Naive thymus-derived CD4-positive, alpha-beta T cell (primary cell): ENCODE results near the gene POTEB. TPM values are rescaled to one million over a fixed set of nuclear protein-coding genes. Genes with fewer than 3 reads are reported as not detected.
"Not testable (repeated sequence)": the region's sequence is repeated elsewhere in the genome, so short reads cannot be mapped to it uniquely, and the experiment has no call there.

Experiments used
- ATAC-seq: fragments of 150-1000 bp; cut with Tn5 transposase; 2 replicates; pipeline ENCODE4 v1.10.0; 2021; ENCODE audit warnings: mild to moderate bottlenecking, moderate library complexity
- CTCF ChIA-PET: fragments of 350-600 bp; sonication (Branson Sonifier 250); formaldehyde crosslinking; loops from one replicate; lab custom pipeline; 2021; ENCODE audit warnings: antibody characterized with exemption; lab: Charles Lee
- POLR2A ChIA-PET: fragments of 350-600 bp; sonication (Branson Sonifier 250); formaldehyde crosslinking; loops from one replicate; lab custom pipeline; 2021; ENCODE audit warnings: antibody characterized with exemption, inconsistent platforms; lab: Charles Lee
- DNase-seq, 9 donors: peaks; one replicate each; pipeline versions ENCODE4 v3.0.0 to v3.0.0-alpha.2; 2020 to 2022; ENCODE audit warnings: mixed read lengths in 1 of 9
- H3K27ac ChIP-seq: one replicate; pipeline ENCODE4 v1.7.0; 2013; ENCODE audit warnings: mild to moderate bottlenecking, low read depth, low read length, moderate library complexity
- H3K27me3 ChIP-seq, 2 donors: one replicate each; pipeline ENCODE4 v1.7.0; 2013; ENCODE audit warnings: low read length in 2 of 2, mild to moderate bottlenecking in 2 of 2, moderate library complexity in 2 of 2; ENCODE audit not compliant: control insufficient read depth in 2 of 2, insufficient read depth in 2 of 2
- H3K36me3 ChIP-seq, 3 experiments: 1 replicate in 2 of 3; 2 replicates in 1 of 3; pipeline ENCODE4 v1.7.0; 2013; ENCODE audit warnings: low read length in 3 of 3, mild to moderate bottlenecking in 3 of 3, moderate library complexity in 1 of 3; ENCODE audit not compliant: insufficient read depth in 3 of 3, control insufficient read depth in 2 of 3
- H3K4me1 ChIP-seq, 2 donors: one replicate each; pipeline ENCODE4 v1.7.0; 2013; ENCODE audit warnings: low read length in 2 of 2, mild to moderate bottlenecking in 2 of 2, moderate library complexity in 1 of 2; ENCODE audit not compliant: control insufficient read depth in 2 of 2, insufficient read depth in 2 of 2
- H3K4me3 ChIP-seq: 2 replicates; pipeline ENCODE4 v1.7.0; 2013; ENCODE audit warnings: mild to moderate bottlenecking, low read length
- H3K9me3 ChIP-seq, 3 experiments: 1 replicate in 2 of 3; 2 replicates in 1 of 3; pipeline ENCODE4 v1.7.0; 2013; ENCODE audit warnings: low read length in 3 of 3; ENCODE audit not compliant: control insufficient read depth in 2 of 3
- H3K27ac Mint-ChIP-seq, 9 donors: one replicate each; pipeline ENCODE4 v1.8.0; 2020 to 2022; ENCODE audit warnings: mixed read lengths in 9 of 9, mild to moderate bottlenecking in 8 of 9, moderate library complexity in 5 of 9, inconsistent platforms in 2 of 9
- H3K27me3 Mint-ChIP-seq, 5 donors: one replicate each; pipeline ENCODE4 v1.8.0; 2021 to 2022; ENCODE audit warnings: mixed read lengths in 5 of 5, mild to moderate bottlenecking in 1 of 5
- H3K36me3 Mint-ChIP-seq, 5 donors: one replicate each; pipeline ENCODE4 v1.8.0; 2020 to 2022; ENCODE audit warnings: mixed read lengths in 5 of 5, mild to moderate bottlenecking in 3 of 5, inconsistent platforms in 1 of 5
- H3K4me1 Mint-ChIP-seq, 7 donors: one replicate each; pipeline ENCODE4 v1.8.0; 2020 to 2022; ENCODE audit warnings: mixed read lengths in 7 of 7, mild to moderate bottlenecking in 3 of 7, inconsistent platforms in 1 of 7
- H3K4me3 Mint-ChIP-seq, 10 donors: one replicate each; pipeline ENCODE4 v1.8.0; 2020 to 2022; ENCODE audit warnings: mild to moderate bottlenecking in 10 of 10, mixed read lengths in 10 of 10, moderate library complexity in 6 of 10, inconsistent platforms in 2 of 10
- H3K9me3 Mint-ChIP-seq, 11 donors: one replicate each; pipeline ENCODE4 v1.8.0; 2020 to 2022; ENCODE audit warnings: mixed read lengths in 11 of 11, mild to moderate bottlenecking in 4 of 11, inconsistent platforms in 1 of 11, moderate library complexity in 1 of 11
- intact Hi-C, 2 donors: fragments of 100-400 bp; cut with micrococcal nuclease; formaldehyde crosslinking; loops; one replicate each; pipeline ENCODE4 v1.15.1; 2023
- microRNA-seq: library from miRNA; unstranded; fragments of <30 nt; microRNA quantifications from one replicate; pipeline ENCODE4 v1.2.0, GENCODE V29; 2022; ENCODE audit warnings: borderline microRNAs expressed
- polyA plus RNA-seq, 2 donors: library from polyadenylated mRNA; unstranded; fragments of 300-500 nt; fragmentation: Illumina TruSeq; gene quantifications; one replicate each; pipeline ENCODE4 v1.2.3, GENCODE V29; 2021
- total RNA-seq, 6 experiments: library from RNA in 5 of 6; stranded (reverse) in 5 of 6; gene quantifications; 1 replicate in 5 of 6; 2 replicates in 1 of 6; pipeline ENCODE4 v1.2.3 and lab custom pipeline; 2021 to 2026

Gene POTEB
- total RNA-seq (not detected), polyA plus RNA-seq (not detected), total RNA-seq (lab: John Stamatoyannopoulos, UW) (not detected)

DNA sequence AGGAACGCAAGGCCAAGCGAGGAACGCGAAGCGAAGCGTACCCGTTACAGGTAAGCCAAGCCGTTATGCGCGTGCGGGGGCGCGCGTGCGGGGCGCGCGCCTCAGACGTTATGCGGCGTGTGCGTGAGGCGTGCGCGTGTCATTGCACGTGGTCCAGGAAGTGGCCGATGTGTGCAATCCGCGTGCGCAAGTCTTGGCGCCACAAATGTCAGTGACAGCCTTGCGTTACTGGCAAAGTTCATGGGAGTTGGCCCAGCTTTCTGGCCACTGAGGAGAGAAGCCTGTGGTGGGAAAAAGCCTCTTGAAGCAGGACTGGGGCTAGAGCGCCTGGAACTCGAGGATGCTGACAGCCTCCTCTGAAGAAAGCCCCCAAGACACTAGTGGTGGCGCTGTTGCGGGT, at the start of gene POTEB:
Gene POTEB, minus strand, starts transcription at position 101 of the 400 bp plus-strand sequence. CDS start 489 bp downstream, outside the sequence.
- H3K4me3 ChIP-seq, intact Hi-C loops, H3K9me3 ChIP-seq, POLR2A ChIA-PET, H3K4me3 Mint-ChIP-seq, H3K27ac ChIP-seq, H3K27me3 Mint-ChIP-seq, H3K36me3 ChIP-seq, H3K9me3 Mint-ChIP-seq, CTCF ChIA-PET, ATAC-seq, H3K36me3 Mint-ChIP-seq, H3K4me1 ChIP-seq, H3K27ac Mint-ChIP-seq, H3K4me1 Mint-ChIP-seq, DNase-seq, H3K27me3 ChIP-seq: not testable (repeated sequence)

DNA sequence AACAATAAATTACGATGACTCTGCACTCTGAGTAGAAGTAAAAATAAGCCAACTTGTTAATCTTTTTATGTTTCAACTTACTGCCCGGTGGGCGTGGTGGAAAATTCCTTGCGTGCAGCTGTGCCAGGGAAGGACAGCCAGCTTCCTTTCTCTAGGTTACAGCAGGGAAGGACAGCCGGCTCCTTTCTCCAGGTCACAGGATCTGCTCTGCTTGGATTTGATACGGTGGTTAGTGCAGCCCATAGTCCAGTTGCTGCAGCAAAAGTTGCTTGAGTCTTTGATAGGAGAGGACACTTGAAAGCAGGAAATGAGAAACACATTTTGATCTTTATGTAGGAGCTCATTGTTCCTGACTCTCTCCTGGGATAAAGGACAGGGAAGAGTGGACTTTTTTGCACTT, 13.4 kb upstream of the POTEB start:
- not testable (repeated sequence) for H3K4me1 ChIP-seq

DNA sequence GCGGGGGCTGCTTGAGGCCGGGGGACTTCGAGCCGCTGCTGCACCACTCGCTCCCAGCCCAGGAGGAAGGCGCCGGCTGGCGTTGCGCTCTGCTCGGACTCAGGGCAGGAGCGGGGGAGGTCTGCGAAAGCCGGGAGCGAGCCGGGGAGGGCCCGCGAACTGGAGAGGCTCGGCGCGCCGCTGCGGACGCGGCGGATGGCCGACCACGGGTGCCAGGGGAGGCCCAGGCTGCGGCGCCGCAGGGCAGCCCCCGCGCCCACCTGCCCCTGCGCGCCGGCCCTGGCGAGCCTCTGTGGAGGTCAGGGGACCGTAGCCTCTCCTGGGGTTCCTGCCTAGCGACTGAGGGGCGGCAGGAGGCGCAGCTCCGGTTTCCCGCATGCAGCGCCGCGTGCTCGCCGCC, 12.0 kb upstream of the POTEB start:
- H3K9me3 Mint-ChIP-seq, POLR2A ChIA-PET, H3K4me3 ChIP-seq, H3K36me3 ChIP-seq, H3K36me3 Mint-ChIP-seq, H3K27me3 ChIP-seq, H3K9me3 ChIP-seq, CTCF ChIA-PET, H3K27me3 Mint-ChIP-seq, H3K27ac Mint-ChIP-seq, ATAC-seq, DNase-seq, H3K27ac ChIP-seq, intact Hi-C loops, H3K4me1 Mint-ChIP-seq, H3K4me1 ChIP-seq, H3K4me3 Mint-ChIP-seq: not testable (repeated sequence)

More for the DNA sequence above, 13.4 kb upstream of the POTEB start:
- H3K9me3 ChIP-seq, H3K27me3 Mint-ChIP-seq, POLR2A ChIA-PET, H3K9me3 Mint-ChIP-seq, ATAC-seq, H3K4me1 Mint-ChIP-seq, H3K4me3 ChIP-seq, intact Hi-C loops, H3K4me3 Mint-ChIP-seq, H3K27ac Mint-ChIP-seq, H3K27ac ChIP-seq, H3K36me3 ChIP-seq, CTCF ChIA-PET, DNase-seq, H3K27me3 ChIP-seq, H3K36me3 Mint-ChIP-seq: not testable (repeated sequence)

DNA sequence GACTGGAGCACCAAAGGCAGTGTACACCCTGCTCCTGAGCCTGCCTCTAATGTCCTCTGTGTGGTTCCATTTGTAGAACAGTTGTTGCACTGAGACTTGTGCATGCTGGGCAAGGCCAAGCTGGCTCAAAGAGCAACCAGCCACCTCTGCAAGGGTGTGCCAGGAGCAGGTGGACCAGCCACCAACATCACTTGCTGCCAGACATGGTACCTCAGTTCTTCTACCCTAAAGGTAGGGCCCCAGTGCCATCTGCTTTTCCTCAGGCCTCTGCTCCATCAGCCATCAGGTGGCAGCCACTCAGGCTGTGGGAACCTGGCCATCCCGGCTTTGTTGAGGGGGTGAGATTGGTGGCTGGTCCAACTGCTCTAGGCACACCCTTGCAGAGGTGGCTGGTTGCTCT, 38.7 kb downstream of the POTEB start:
- H3K27me3 Mint-ChIP-seq, CTCF ChIA-PET, H3K36me3 Mint-ChIP-seq, intact Hi-C loops, H3K4me3 ChIP-seq, DNase-seq, H3K36me3 ChIP-seq, H3K9me3 Mint-ChIP-seq, H3K4me1 Mint-ChIP-seq, ATAC-seq, POLR2A ChIA-PET, H3K4me1 ChIP-seq, H3K4me3 Mint-ChIP-seq, H3K27ac ChIP-seq, H3K27ac Mint-ChIP-seq, H3K27me3 ChIP-seq, H3K9me3 ChIP-seq: not testable (repeated sequence)

Small RNA genes within 50 kb of the gene (microRNA-seq; reads per million reads assigned to microRNA genes)
- gene MIR3118-4 = not detected

Other genes with a start within 250 kb of the POTEB start
- not detected for gene OR4M2, start 202.8 kb upstream of the POTEB start, total RNA-seq
- gene OR4M2, start 202.8 kb upstream of the POTEB start, polyA plus RNA-seq = not detected